GM18502 (cell line): ENCODE data around the gene GADD45GIP1.

ENCODE experiments used
- ATAC-seq: cut with Tn5 transposase; IDR thresholded peaks from one replicate; pipeline ENCODE4 v1.9.1; 2021; ENCODE audit warnings: mild to moderate bottlenecking; ENCODE audit not compliant: unreplicated experiment, poor library complexity

The GADD45GIP1 gene

GRCh38 chr19:12945479-12946091 lies 11.4 kb downstream of the GADD45GIP1 start, which contains the start of gene RAD23A:
Gene RAD23A, plus strand, starts transcription at chr19:12945862. Its CDS starts 87 bp downstream, at chr19:12945949.
- ATAC-seq, result peak; percentile 77

- no peak for ATAC-seq
Measured at GRCh38 chr19:12944104-12944674, 12.8 kb downstream of the GADD45GIP1 start.

- no peak for ATAC-seq
Measured at GRCh38 chr19:12943437-12944044, 13.5 kb downstream of the GADD45GIP1 start.

- no peak for ATAC-seq
Measured at GRCh38 chr19:12940897-12941296, 16.1 kb downstream of the GADD45GIP1 start.

- ATAC-seq, result no peak
Measured at GRCh38 chr19:12939975-12940423, 17.0 kb downstream of the GADD45GIP1 start.

GRCh38 chr19:12938779-12939601 lies 18.0 kb downstream of the GADD45GIP1 start:
- ATAC-seq, result no peak

GRCh38 chr19:12937927-12938778 lies 18.9 kb downstream of the GADD45GIP1 start, which contains the start of gene CALR:
Gene CALR, plus strand, starts transcription at chr19:12938609. Its CDS starts 71 bp downstream, at chr19:12938680.
- peak; percentile 82 for ATAC-seq

GRCh38 chr19:12937093-12937926 lies 19.7 kb downstream of the GADD45GIP1 start:
- ATAC-seq, result peak; percentile 0

- no peak for ATAC-seq
Measured at GRCh38 chr19:12936582-12936981, 20.4 kb downstream of the GADD45GIP1 start.

GRCh38 chr19:12935071-12935470 lies 22.0 kb downstream of the GADD45GIP1 start:
- no peak for ATAC-seq

GRCh38 chr19:12933287-12934072 lies 23.5 kb downstream of the GADD45GIP1 start, which contains the start of gene FARSA:
Gene FARSA, minus strand, starts transcription at chr19:12933711. Its CDS starts 15 bp downstream, at chr19:12933696.
- peak; percentile 44 for ATAC-seq

- ATAC-seq, result no peak
Measured at GRCh38 chr19:12932392-12933286, 24.4 kb downstream of the GADD45GIP1 start.

GRCh38 chr19:12930002-12930645 lies 26.9 kb downstream of the GADD45GIP1 start:
- no peak for ATAC-seq

- ATAC-seq, result no peak
Measured at GRCh38 chr19:12924621-12925310, 32.3 kb downstream of the GADD45GIP1 start.

GRCh38 chr19:12922959-12923358 lies 34.1 kb downstream of the GADD45GIP1 start:
- no peak for ATAC-seq

- no peak for ATAC-seq
Measured at GRCh38 chr19:12921047-12921446, 36.0 kb downstream of the GADD45GIP1 start.
